Ovary (tissue), 9 donors: Measurements from ENCODE around the gene IL27RA. TPM values are rescaled to one million over a fixed set of nuclear protein-coding genes. Genes with fewer than 3 reads are reported as not detected.

Experiments used
- DNase-seq, 5 donors: peaks; one replicate each; pipeline ENCODE4 v3.0.0-alpha.2; 2019 to 2020
- H3K27ac ChIP-seq, 2 donors: fragments of 200-600 bp; one replicate each; pipeline versions ENCODE4 v1.5.1 to v1.8.0; 2019 to 2022
- H3K27me3 ChIP-seq: fragments of 200-600 bp; one replicate; pipeline ENCODE4 v1.8.0; 2022
- H3K36me3 ChIP-seq: fragments of 200-600 bp; sonication (generic); one replicate; pipeline ENCODE4 v1.5.1; 2019
- H3K4me1 ChIP-seq: one replicate; pipeline ENCODE4 v1.8.1; 2013; ENCODE audit warnings: mild to moderate bottlenecking, moderate library complexity; ENCODE audit not compliant: insufficient read depth
- H3K4me3 ChIP-seq: fragments of 200-600 bp; sonication (generic); one replicate; pipeline ENCODE4 v1.5.1; 2017
- H3K9me3 ChIP-seq, 2 donors: fragments of 200-600 bp in 1 of 2; sonication (generic) in 1 of 2; one replicate each; pipeline versions ENCODE4 v1.5.1 to v1.8.1; 2013 to 2019; ENCODE audit warnings: mild to moderate bottlenecking in 1 of 2, moderate library complexity in 1 of 2
- CTCF ChIP-seq, 3 donors: fragments of 450-650 bp in 2 of 3; fragments of 200-600 bp in 1 of 3; IDR thresholded peaks; one replicate each; pipeline versions ENCODE4 v1.5.1 to v1.8.0; 2016 to 2022; ENCODE audit warnings: antibody characterized with exemption in 3 of 3, mild to moderate bottlenecking in 1 of 3
- EP300 ChIP-seq: sonication (generic); formaldehyde crosslinking; IDR thresholded peaks from one replicate; pipeline ENCODE4 v1.6.1; 2017; ENCODE audit warnings: antibody characterized with exemption
- POLR2A ChIP-seq: fragments of 450-650 bp; IDR thresholded peaks from one replicate; pipeline ENCODE4 v1.6.1; 2017; ENCODE audit warnings: antibody characterized with exemption, mild to moderate bottlenecking, moderate library complexity
- WGBS, 3 donors: extraction: QIAGEN DNeasy Blood & Tissue Kit in 1 of 3; methylation state at CpG; one replicate each; pipeline versions ENCODE4 v1.1.5 to v1.1.7; 2013 to 2017; 5-methylcytosine and 5-hydroxymethylcytosine counted together
- intact Hi-C, 4 donors: fragments of 100-400 bp; cut with DNase I; formaldehyde crosslinking; loops; one replicate each; pipeline versions ENCODE4 v1.11.0 to v1.15.1; 2022 to 2023
- polyA plus RNA-seq, 2 donors: library from polyadenylated mRNA; stranded (reverse); fragments of 200-250 nt in 1 of 2; fragments of 350-450 nt in 1 of 2; fragmentation: Illumina TruSeq in 1 of 2; extraction: RNeasy Lipid Tissue Mini Kit (QIAGEN cat#74804) in 1 of 2; gene quantifications; one replicate each; pipeline ENCODE4 v1.2.3, GENCODE V29; 2013 to 2014
- total RNA-seq, 7 donors: library from RNA; depleted of rRNA in 2 of 7; stranded (reverse); fragments of >200 nt in 2 of 7; fragmentation: NEBNext Ultra II Directional in 3 of 7; extraction: Animal tissue kit (Norgen Biotek cat#: 25700) in 3 of 7; gene quantifications; one replicate each; pipeline versions ENCODE4 v1.1.0 to v1.2.4, GENCODE V29; 2016 to 2023
- donor health status: DM: no; HTN: no; CAD: no; lungs with moderate emphysema.
- donor health status: DM: no; HTN: no; CAD: no.
- donor health status: Bipolar disorder and iron deficiency.
- donor health status: DM: yes; HTN: yes; CAD: no.
- donor health status: DM: no; HTN: no; CAD: no.
- donor health status: DM: yes; HTN: yes; CAD: no.

IL27RA gene
- total and polyA plus RNA-seq, 9 donors, result 0.48 to 4.3 (median 2.1) TPM

GRCh38 chr19:14091081-14091812 lies 59.7 kb downstream of the IL27RA start:
- WGBS, 3 donors, result 1% methylated on average over 26 to 72 of the region's 72 CpGs
- TF ChIP-seq POLR2A (peak; percentile 72), CTCF (IDR thresholded peaks at IDR 0.05) (peak in 2 of 3 donors; percentile 24 to 47), EP300 (no peak)
- peak in 1 of 5 donors; percentile 85 for DNase-seq
- Histone ChIP-seq H3K27me3 (no peaks in the 10 kb centered on the region), H3K9me3 (no peaks in the 10 kb centered on the region), H3K4me1 (peaks cover 5% of the 10 kb centered on the region), H3K4me3 (peak overlapping the region; percentile 85), H3K27ac (peak overlapping the region; percentile 81 to 94), H3K36me3 (no peaks in the 10 kb centered on the region)
- intact Hi-C loops, result no loop called here

GRCh38 chr19:14091813-14092462 lies 60.4 kb downstream of the IL27RA start:
- peak in 2 of 5 donors; percentile 41 to 62 for DNase-seq
- Histone ChIP-seq H3K27ac (peak overlapping the region; percentile 81 to 94), H3K27me3 (no peaks in the 10 kb centered on the region), H3K36me3 (no peaks in the 10 kb centered on the region), H3K4me3 (peak overlapping the region; percentile 85), H3K9me3 (no peaks in the 10 kb centered on the region), H3K4me1 (peaks cover 5% of the 10 kb centered on the region)
- intact Hi-C loops, result no loop called here
- no peak for TF ChIP-seq POLR2A
- WGBS, 3 donors, result 7 to 10% (median 8%) methylated on average over 15 of the region's 15 CpGs

GRCh38 chr19:14093117-14093823 lies 61.7 kb downstream of the IL27RA start:
- TF ChIP-seq EP300, result no peak
- TF ChIP-seq POLR2A, result no peak
- TF ChIP-seq CTCF (IDR thresholded peaks at IDR 0.05), result no peak
- no peaks in the 10 kb centered on the region for H3K9me3 ChIP-seq
- H3K36me3 ChIP-seq, result no peaks in the 10 kb centered on the region
- no peak overlapping the region for H3K27ac ChIP-seq
- intact Hi-C loops, result no loop called here
- WGBS, 3 donors, result 97 to 98% (median 97%) methylated on average over 9 of the region's 9 CpGs
- H3K4me3 ChIP-seq, result no peak overlapping the region
- DNase-seq, result no peak
- H3K4me1 ChIP-seq, result peaks cover 5% of the 10 kb centered on the region
- H3K27me3 ChIP-seq, result no peaks in the 10 kb centered on the region

- Histone ChIP-seq H3K4me1 (peaks cover 5% of the 10 kb centered on the region), H3K27me3 (no peaks in the 10 kb centered on the region), H3K27ac (no peak overlapping the region), H3K4me3 (no peak overlapping the region), H3K36me3 (no peaks in the 10 kb centered on the region), H3K9me3 (no peaks in the 10 kb centered on the region)
- no peak for DNase-seq
- intact Hi-C loops, result no loop called here
- TF ChIP-seq CTCF (IDR thresholded peaks at IDR 0.05) (no peak), POLR2A (no peak)
- WGBS, 3 donors, result 45 to 64% (median 50%) methylated on average over 7 of the region's 7 CpGs
Measured at GRCh38 chr19:14094854-14095253, 63.3 kb downstream of the IL27RA start.
